ENCODE measurements around the gene MYL4.

The MYL4 gene

DNA sequence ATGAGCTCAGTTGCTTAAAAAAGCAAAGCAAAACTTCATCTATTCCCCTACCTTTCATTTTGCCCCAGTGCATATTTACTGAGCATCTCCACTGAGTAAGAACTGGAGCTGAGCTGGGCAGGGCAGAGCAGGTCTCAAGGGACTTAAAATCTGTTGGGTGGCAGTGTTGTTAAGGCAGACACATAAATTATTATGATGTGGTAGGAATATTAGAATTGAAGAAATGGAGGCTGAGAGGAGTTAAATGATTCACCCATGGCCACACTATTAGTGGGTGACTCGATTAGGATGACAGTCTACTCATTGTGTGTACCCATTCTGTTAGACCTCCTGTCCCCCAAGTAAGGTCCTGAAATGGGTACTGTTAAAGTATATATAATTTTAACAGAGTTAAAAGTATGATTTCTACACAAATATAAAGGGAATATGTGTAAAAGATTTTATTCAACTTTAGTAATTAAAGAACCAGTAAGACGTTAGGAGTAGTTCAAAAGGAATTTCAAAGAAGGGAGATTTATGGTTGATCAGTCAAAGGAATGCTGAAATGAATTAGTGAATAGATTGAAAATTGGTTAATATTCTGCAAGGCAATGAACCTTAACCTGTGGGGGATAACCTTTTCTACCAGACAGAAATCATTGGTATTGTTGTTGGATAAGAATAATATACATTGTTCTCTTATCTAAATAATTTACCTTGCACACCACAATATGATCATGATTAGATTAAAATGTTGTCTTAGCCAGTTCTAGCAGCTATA is 62.0 kb downstream of the MYL4 start:
- no peak for DNase-seq (ENCODE audit: extremely low read depth, low read depth)
- no peak overlapping the region for H3K4me3 ChIP-seq (replicated peaks; ENCODE audit: low read depth, low read length)
- TF ChIP-seq, protein P1, sequence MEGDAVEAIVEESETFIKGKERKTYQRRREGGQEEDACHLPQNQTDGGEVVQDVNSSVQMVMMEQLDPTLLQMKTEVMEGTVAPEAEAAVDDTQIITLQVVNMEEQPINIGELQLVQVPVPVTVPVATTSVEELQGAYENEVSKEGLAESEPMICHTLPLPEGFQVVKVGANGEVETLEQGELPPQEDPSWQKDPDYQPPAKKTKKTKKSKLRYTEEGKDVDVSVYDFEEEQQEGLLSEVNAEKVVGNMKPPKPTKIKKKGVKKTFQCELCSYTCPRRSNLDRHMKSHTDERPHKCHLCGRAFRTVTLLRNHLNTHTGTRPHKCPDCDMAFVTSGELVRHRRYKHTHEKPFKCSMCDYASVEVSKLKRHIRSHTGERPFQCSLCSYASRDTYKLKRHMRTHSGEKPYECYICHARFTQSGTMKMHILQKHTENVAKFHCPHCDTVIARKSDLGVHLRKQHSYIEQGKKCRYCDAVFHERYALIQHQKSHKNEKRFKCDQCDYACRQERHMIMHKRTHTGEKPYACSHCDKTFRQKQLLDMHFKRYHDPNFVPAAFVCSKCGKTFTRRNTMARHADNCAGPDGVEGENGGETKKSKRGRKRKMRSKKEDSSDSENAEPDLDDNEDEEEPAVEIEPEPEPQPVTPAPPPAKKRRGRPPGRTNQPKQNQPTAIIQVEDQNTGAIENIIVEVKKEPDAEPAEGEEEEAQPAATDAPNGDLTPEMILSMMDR (IDR thresholded peaks at IDR 0.05; ENCODE audit: low read depth, low read length, missing control alignments), result no peak

DNA sequence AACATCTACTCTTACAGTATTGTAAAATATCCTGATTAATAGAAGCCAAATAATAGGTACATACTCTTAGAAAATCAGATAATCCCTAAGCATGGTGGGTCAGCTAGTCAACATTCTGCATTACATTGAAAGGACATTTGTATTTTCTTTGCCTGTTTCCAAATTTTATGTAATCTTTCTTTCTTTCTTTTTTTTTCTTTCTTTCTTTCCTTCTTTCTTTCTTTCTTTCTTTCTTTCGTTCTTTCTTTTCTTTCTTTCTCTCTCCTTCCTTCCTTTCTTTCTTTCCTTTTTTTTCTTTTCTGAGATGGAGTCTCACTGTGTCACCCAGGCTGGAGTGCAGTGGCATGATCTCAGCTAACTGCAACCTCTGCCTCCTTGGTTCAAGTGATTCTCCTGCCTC is 63.3 kb downstream of the MYL4 start:
- no peak for DNase-seq (ENCODE audit: extremely low read depth, low read depth)
- TF ChIP-seq, protein P1 (IDR thresholded peaks at IDR 0.05; ENCODE audit: low read depth, low read length, missing control alignments), result no peak

DNA sequence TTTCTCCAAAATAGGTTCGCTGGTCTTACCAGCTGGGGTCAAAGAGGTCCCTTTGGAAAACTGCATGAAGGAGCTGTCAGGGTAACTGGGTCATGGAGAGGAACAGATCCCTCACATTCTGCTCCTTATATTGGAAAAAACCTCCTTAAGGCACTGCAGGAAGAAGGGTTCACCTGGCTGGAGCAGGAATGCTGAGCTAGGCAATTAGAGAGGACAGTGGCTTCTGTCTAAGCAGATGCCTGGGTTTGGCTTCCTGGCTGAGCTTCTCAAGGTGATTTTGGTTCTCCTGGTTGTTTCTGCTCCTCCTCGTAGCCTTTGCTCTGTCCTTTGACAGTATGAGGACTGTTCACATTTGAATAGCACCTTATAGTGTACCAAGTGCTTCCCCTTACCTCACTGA is 64.1 kb downstream of the MYL4 start:
- TF ChIP-seq, protein P1 (IDR thresholded peaks at IDR 0.05; ENCODE audit: low read depth, low read length, missing control alignments), result no peak
- H3K4me3 ChIP-seq (replicated peaks; ENCODE audit: low read depth, low read length), result no peak overlapping the region
- no peak for DNase-seq (ENCODE audit: extremely low read depth, low read depth)

More for the DNA sequence above, 63.3 kb downstream of the MYL4 start:
- no peak overlapping the region for H3K4me3 ChIP-seq (replicated peaks; ENCODE audit: low read depth, low read length)
